GM04504 (cell line): ENCODE data around the gene FOXO3.

Experiments used
- DNase-seq: peaks from one replicate; pipeline ENCODE4 v3.0.0-alpha.2; 2012; ENCODE audit warnings: low read depth

FOXO3 gene

DNA sequence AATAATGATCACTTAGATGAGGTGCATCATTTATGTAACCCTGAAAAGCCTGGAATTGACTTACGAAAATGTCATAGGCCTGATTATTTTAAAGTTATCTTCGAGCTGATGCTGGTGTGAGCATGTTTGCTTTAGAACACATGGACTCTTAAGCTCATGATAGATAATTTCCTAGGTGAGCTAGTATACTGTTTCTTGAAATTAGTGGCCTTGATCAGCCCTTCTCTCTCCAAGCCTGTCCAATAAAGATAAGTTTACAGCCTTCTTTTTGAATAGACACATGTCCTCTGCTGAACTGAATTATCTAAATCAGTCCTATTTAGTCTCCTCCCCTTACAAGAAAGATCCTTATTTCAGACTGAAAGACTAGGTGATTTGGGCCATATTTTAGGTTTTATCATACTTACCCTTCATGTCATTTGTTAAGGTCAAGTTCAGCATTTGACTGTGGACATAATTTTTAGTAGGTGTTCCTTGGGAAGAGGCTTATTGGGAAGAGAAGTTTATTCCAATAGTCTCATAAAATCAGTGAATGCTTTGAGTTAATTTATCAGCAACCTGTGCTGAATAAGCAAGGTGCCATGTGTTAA lies 15.3 kb downstream of the FOXO3 start:
- DNase-seq: no peak

DNA sequence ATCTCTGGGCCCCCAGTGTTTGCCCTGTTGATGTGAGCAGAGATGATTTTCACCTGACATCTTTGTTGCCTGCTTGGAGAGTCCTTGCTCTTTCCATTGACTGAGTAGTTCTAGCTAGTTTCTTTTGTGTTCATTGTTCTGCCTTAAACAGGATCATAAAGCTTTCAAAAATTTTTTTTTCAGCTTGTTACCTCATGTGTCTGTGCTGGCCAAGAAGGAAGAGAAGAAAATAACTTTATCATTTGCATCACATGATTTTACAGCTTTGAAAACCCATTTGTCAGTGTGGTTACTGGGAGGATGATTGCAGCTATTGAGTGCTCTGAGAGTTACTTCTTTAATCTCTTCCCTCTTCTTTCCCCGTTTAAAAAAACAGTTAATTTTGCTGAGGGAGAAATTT lies 16.0 kb downstream of the FOXO3 start:
- no peak for DNase-seq

- no peak for DNase-seq
Observed at GRCh38 chr6:108578166-108578565, 17.4 kb downstream of the FOXO3 start.

DNA sequence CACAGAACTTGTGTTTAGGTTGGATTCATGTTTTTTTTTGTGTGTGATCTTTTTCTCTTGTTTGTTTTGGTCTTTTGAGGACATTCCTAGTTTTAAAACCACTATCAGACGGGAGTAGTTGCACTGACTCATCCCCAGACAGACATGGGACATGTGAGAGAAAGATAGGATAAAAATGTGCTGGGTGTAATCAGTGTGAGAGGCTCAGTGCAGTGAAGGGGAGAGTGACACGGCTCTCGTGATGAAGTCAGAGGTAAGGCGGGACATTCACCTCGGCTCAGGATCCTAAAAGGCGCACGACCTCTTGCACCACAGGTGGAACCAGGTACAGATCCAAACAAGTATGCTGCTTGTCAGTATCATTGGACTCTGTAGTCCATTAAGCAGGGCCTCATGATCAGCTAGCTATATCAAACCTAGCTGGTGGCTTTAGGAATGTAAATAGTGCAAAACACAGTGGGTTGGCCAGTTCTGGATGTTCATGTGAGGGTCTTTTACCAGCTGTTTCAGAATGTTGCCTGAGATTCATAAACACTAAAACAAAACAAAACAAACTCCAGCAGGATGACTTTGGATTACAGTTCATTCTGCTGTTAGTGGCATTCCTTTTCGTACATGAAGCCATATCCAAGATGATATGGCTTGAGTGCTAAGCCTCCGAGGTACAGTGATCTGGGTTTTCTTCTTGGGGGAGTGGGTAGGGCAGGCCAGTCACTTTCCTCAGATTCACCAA lies 18.0 kb downstream of the FOXO3 start:
- DNase-seq: no peak

DNA sequence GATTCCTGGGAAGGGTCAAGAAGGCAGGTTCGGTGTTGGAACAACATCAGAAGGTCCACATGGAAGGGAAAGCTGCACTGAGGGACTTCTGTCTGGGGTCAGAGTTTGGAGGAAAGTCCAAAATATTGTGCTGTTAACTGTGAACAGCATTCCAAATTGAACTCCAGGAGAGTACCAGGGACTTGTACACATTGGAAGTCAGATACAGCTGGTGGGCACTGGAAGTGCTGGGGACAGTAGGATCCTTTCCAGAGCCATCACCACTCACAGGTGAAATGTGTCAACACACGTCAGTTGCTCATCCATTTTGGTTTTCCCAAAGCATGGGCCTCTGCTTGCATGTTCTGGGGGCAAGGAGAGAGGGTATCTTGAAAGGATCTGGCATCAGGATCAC lies 18.6 kb downstream of the FOXO3 start:
- DNase-seq: no peak

DNA sequence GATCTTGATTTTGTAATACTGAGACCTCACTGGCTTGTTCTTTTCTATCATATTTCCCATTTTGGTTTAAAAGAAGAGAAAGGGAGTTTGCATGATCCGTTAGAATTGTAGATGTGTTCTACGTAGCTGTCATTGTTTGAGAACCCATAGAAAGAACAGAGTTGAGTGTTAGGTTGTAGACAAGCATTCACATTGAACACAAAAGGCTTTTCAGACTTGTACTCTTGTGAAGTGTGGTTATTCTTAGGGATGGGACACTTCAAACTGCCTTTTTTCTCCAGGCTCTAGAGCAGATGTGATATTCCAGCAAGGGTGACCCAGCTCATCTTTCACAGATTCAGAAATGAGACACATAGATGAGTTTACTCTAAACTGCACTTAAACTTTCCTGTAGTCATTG lies 19.9 kb downstream of the FOXO3 start:
- no peak for DNase-seq

DNA sequence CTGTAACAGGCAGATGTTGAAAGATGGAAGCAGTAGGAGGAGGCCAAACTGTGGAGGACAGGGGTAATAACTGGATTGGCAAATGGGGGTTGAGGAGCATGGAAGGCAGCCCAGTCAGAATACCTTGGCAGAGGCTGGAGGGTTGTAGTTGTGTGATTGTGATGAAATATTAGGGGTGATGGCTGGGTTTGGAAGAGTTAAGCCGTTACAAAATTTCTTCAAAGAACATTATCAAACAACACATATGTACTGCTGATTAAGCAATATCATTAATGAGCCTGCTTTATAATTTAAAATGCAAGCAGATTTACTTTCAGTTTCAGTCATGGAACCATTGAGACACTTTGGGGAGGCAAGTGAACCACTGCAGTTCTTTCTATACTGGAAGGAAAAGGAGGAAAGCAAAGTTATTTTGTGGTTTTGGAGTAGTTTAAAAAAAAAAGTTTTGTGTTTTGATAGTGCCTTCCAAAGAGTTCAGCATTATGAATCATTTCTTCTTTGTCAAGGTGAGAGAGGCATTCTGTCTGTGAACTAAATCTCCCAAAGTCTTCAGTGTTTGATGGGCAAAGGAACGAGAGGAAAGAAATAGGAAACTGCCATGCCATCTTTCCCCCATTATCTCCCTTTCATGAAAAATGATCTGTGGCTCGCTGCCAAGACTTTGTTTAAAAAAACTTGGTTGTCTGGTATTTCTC lies 20.7 kb downstream of the FOXO3 start:
- no peak for DNase-seq

DNA sequence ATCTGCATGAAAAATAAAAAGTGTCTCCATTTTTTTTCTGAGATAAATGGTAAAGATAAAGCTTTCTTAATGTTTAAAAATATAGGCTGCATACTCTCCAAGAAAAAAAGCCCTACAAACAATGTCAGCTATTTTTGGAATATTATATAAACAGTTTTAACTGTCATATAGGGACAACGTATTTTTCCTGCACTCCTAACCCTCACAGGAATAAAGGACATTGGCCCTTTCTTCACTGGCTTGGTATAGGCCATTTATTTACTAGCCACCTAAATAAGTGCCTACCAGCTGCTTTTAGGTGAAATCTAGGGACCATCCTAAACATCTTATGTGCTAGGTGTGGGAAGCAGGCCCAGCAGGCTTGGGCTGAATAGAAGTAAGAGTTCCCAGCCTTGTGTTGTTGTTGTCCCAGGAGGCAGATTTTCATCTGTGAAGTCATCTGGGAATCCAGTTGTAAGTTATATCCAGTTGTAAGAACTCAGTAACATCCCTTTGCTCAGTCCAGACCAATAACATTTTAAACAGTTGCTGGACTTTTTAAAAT lies 21.3 kb downstream of the FOXO3 start:
- DNase-seq: no peak

- DNase-seq: no peak
Observed at GRCh38 chr6:108582618-108583017, 21.9 kb downstream of the FOXO3 start.

DNA sequence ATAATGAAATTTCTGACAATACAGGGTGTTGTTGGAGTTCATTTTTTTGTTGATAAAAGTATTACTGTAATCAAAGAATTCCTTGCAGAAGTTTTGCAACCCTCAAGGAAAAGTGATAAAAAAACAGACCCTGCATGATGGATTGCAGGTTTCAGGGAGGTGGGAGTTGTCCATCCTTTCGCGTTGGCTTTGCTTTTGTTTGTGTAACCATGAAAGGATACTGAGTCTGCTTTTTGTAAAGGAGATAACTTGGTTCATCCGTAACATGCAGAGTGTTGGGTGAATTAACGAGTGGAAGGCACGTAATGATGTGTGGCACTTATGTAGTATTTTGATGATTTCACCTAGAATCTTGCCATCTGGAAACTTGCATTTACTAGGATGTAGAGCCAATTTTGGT lies 23.6 kb downstream of the FOXO3 start:
- DNase-seq: no peak

DNA sequence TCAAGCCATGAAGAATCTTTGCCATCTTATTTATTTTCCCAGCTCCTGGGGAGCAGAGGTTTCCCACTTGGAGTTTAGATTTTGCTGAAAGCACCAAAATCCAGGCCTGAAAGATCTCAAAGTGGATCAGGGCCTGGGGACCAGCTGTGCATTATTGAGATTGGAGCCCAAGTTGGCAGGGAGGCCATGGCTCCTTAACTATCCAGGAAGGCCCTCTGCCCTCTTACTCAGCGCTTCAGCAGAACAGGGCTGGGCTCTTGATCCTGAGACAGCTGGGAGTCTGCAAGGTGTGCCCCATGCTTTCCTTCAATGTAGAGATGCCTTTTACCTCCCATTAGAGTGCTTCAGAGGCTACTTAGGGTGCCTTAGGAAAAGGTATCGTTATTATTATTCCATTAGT lies 24.6 kb downstream of the FOXO3 start:
- no peak for DNase-seq

- no peak for DNase-seq
Observed at GRCh38 chr6:108585921-108586536, 25.3 kb downstream of the FOXO3 start.

DNA sequence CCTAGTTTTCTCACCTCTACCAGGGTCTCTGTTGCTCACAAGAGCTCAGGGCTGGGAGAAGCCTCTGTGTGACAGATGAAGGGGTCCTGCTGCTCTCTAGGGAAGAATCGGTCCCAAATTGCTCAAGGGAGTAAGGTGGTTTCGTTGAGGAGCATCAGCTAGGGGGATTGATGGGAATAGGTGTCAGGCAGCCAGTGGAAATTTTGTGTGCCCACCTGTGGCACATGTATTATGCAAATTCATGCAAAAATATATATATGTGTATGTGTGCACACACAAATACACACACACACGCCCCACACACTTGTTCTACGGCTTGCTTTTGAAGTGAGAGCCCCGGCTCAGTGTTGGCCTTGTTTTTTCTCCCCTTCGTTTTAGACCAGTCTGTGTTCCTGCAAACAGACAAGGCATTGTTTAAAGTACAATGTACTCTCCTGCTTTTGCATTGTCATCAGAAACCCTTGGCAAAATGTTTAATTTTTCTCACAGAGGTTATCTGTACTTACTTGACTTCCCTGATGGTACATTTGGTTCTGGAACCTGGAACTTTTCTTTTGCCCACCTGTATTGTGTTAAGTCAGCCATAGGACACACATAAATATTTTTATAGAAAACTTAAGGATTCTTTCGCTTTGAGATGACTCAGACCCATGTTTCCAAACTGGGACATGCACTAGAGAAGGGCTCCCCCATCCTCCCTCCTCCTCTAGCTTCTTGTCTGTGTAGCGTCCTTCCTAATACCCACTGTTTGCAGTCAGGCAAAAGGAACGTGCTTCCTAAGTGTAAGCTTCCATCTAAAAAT lies 26.7 kb downstream of the FOXO3 start:
- DNase-seq: no peak

DNA sequence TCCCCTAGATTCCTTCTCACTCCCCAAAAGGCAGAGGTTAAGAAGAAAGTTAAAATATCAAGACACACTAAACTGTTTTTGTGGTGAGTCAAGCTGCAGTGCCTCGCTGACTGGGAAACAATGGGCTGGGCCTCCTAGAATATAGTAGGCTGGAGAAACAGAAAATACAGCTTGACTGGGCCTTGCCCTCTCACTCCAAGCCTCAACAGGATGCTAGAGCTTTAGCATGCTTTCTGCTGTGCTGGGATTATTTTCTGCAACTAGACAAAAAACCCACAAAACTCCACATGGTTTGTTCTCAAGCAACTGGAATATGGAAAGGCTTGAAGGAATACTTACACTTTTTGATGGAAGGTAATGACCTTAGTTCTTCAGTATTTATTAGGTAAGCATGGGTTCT lies 27.9 kb downstream of the FOXO3 start:
- DNase-seq: no peak

DNA sequence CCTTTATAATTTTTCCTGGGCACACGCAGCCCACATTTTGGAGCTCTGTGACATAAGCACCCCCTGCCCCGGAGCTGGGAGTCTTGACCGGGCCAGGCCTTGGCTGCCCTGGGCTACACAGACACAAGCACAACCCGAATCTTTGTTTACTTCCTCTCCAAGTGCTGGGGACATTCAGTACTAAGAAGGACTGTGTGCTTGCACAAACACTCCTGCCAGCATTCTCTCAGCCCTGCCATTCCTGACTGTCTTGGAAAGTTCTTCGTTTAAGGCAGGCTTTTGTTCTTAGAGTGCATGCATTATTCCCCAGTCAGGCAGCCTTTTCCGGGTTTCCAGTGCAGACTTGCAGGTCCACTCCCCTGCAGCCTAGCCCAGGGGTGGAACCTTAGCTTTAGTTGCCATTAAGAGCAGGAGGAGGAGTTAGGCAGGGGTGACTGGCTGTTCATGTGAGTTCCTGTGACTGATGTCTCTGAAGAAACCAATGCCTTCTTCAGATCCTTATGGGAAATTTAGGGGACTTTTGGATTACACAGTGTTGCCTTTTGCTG lies 28.6 kb downstream of the FOXO3 start:
- no peak for DNase-seq

GRCh38 chr6:108591040-108591816 lies 30.5 kb downstream of the FOXO3 start:
- no peak for DNase-seq

DNA sequence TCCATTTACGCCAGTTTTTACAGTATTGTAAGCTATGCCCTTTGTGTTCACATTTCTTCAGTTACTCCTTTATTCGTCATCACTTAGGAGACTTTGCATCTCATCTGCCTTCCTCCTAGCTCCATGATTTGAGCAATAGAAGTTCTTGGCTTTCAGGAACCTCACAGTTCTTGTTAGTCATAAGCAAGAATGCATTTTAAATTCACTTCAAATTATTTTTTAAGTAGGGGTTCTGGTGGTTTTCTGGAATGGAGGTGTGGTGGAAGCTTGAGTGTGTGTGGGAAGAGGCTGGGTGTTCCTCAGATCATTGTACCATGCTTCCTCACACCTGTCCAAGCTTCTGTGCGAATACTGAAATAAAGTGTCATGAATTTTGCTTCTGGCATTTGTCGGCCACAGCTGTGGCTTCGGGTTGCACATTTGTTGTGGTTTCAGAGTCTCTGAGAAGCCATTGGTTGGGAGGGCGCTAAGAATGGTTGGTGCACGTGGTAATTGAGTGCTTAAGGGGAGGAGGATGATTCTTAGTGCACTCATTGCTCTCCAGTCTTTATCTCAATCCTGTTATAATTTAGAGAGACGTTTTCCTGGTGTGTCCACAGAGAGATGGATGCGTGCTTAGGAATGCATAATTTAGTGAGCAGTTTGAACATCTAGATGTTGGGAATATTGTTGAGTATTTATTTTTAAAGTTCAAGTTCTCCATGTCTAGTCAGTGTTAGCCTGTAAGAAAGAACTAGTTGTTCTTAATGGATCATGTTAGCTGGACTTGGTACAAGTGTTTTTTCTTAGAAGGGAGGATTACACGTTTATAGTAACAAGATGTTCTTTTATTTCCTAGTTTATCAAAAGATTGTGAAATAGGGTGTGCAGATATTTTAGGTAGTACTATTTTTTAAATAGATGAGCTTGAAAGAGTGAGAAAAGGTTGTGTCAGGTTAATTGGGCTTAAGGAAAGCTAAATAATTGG lies 31.9 kb downstream of the FOXO3 start:
- DNase-seq: no peak

- no peak for DNase-seq
Observed at GRCh38 chr6:108594151-108594550, 33.4 kb downstream of the FOXO3 start.

GRCh38 chr6:108594640-108595039 lies 33.9 kb downstream of the FOXO3 start:
- no peak for DNase-seq

DNA sequence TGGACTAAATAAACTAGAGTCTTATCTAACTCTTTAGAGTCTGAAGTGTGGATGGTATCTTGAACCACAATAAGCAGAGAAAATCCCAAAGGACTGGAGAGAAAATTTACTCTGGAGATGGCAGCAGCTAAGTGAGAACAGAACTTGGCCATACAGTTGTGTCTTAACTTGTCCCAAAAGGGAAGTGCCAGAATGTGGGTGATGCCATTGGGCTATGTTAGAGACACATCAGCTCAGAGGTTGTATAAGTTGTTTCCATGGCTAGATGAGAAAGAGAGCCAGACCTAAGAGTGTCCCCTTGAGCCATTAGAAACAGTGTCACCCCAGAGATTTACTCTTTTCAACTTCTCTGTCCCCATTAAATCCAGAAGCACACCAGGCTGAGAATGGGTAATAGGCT lies 36.2 kb downstream of the FOXO3 start:
- no peak for DNase-seq
